HG03159 (cell line): ENCODE results near the gene RAX2.
"Not testable (repeated sequence)": the region's sequence is repeated elsewhere in the genome, so short reads cannot be mapped to it uniquely, and the experiment has no call there.

Experiments
- ATAC-seq: cut with Tn5 transposase; IDR thresholded peaks from one replicate; pipeline ENCODE4 v1.9.1; 2021; ENCODE audit warnings: mild to moderate bottlenecking, moderate library complexity; ENCODE audit not compliant: unreplicated experiment

The RAX2 gene

GRCh38 chr19:3771906-3772455 is at the start of gene RAX2:
Gene RAX2 (minus strand): TSS chr19:3772228. CDS start chr19:3771742, 486 bp downstream.
- ATAC-seq = no peak

- ATAC-seq = no peak
Measured at GRCh38 chr19:3821156-3821555, 49.1 kb upstream of the RAX2 start.

- no peak for ATAC-seq
Measured at GRCh38 chr19:3819989-3820388, 48.0 kb upstream of the RAX2 start.

GRCh38 chr19:3818918-3819317 is 46.9 kb upstream of the RAX2 start:
- no peak for ATAC-seq

GRCh38 chr19:3818466-3818865 is 46.4 kb upstream of the RAX2 start:
- ATAC-seq = no peak

GRCh38 chr19:3817761-3818160 is 45.7 kb upstream of the RAX2 start:
- ATAC-seq = no peak

- no peak for ATAC-seq
Measured at GRCh38 chr19:3816566-3817218, 44.7 kb upstream of the RAX2 start.

GRCh38 chr19:3816148-3816547 is 44.1 kb upstream of the RAX2 start:
- not testable (repeated sequence) for ATAC-seq

- ATAC-seq = no peak
Measured at GRCh38 chr19:3814648-3815047, 42.6 kb upstream of the RAX2 start.

GRCh38 chr19:3813473-3814392 is 41.7 kb upstream of the RAX2 start:
- no peak for ATAC-seq

- no peak for ATAC-seq
Measured at GRCh38 chr19:3810708-3811355, 38.8 kb upstream of the RAX2 start.

- no peak for ATAC-seq
Measured at GRCh38 chr19:3809881-3810707, 38.1 kb upstream of the RAX2 start.

GRCh38 chr19:3808420-3809143 is 36.6 kb upstream of the RAX2 start:
- ATAC-seq = no peak

- no peak for ATAC-seq
Measured at GRCh38 chr19:3807574-3808354, 35.7 kb upstream of the RAX2 start.

- no peak for ATAC-seq
Measured at GRCh38 chr19:3807131-3807480, 35.1 kb upstream of the RAX2 start.

GRCh38 chr19:3805859-3806258 is 33.8 kb upstream of the RAX2 start:
- no peak for ATAC-seq

GRCh38 chr19:3804429-3804828 is 32.4 kb upstream of the RAX2 start:
- ATAC-seq = no peak

GRCh38 chr19:3803986-3804385 is 32.0 kb upstream of the RAX2 start:
- ATAC-seq = no peak
